ENCODE data around the gene LUC7L3.
"Not testable (repeated sequence)": the region's sequence is repeated elsewhere in the genome, so short reads cannot be mapped to it uniquely, and the experiment has no call there.

LUC7L3 gene, protein sequence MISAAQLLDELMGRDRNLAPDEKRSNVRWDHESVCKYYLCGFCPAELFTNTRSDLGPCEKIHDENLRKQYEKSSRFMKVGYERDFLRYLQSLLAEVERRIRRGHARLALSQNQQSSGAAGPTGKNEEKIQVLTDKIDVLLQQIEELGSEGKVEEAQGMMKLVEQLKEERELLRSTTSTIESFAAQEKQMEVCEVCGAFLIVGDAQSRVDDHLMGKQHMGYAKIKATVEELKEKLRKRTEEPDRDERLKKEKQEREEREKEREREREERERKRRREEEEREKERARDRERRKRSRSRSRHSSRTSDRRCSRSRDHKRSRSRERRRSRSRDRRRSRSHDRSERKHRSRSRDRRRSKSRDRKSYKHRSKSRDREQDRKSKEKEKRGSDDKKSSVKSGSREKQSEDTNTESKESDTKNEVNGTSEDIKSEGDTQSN

GRCh38 chr17:50719144-50719923 lies at the start of gene LUC7L3:
Gene LUC7L3 (plus strand): TSS chr17:50719603. CDS start chr17:50719733, 130 bp downstream.
- H3K27me3 ChIP-seq (ENCODE audit: insufficient read depth, low read length) = no peaks in the 10 kb centered on the region
- H3K4me3 ChIP-seq (ENCODE audit: low read length) = peak within 1 kb of the TSS; percentile 81

GRCh38 chr17:50672071-50672470 lies 47.3 kb upstream of the LUC7L3 start:
- Histone ChIP-seq H3K27me3 (ENCODE audit: insufficient read depth, low read length) (peaks cover 18% of the 10 kb centered on the region), H3K36me3 (ENCODE audit: insufficient read depth, low read length) (no peaks in the 10 kb centered on the region), H3K4me3 (ENCODE audit: low read length) (no peak overlapping the region), H3K9me3 (ENCODE audit: low read length) (no peaks in the 10 kb centered on the region), H3K4me1 (ENCODE audit: insufficient read depth, low read length) (no peaks in the 10 kb centered on the region), H2AFZ (ENCODE audit: low read depth, low read length) (no peak overlapping the region)

More at GRCh38 chr17:50719144-50719923, at the start of gene LUC7L3:
- Histone ChIP-seq H3K36me3 (ENCODE audit: insufficient read depth, low read length) (no peaks in the 10 kb centered on the region), H3K4me1 (ENCODE audit: insufficient read depth, low read length) (peaks cover 15% of the 10 kb centered on the region), H3K9me3 (ENCODE audit: low read length) (no peaks in the 10 kb centered on the region), H2AFZ (ENCODE audit: low read depth, low read length) (peak within 1 kb of the TSS; percentile 68)

- Histone ChIP-seq H3K4me1 (ENCODE audit: insufficient read depth, low read length) (no peaks in the 10 kb centered on the region), H3K36me3 (ENCODE audit: insufficient read depth, low read length) (no peaks in the 10 kb centered on the region), H3K9me3 (ENCODE audit: low read length) (no peaks in the 10 kb centered on the region), H2AFZ (ENCODE audit: low read depth, low read length) (no peak overlapping the region), H3K4me3 (ENCODE audit: low read length) (no peak overlapping the region), H3K27me3 (ENCODE audit: insufficient read depth, low read length) (peaks cover 22% of the 10 kb centered on the region)
These were observed 46.4 kb upstream of the LUC7L3 start for GRCh38 chr17:50672831-50673551.

DNA sequence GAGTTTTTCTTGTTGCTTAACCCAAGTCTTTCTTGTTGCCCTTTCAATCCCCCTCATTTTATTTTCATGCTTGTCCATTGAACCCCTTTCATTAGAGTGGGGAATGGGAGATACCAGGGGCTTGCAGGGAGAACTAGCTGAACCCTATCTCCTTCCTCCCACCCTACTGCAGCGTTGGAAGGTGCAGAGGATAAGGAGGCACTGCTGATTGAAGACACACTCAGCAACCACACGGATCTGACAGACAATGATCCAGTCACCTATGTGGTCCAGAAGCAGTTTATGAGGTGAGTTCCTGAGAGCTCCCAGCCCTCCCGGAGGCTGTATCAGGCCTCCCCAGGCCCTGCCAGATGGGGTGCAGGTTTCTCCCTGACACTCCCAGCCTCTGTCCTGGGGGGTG lies 44.2 kb upstream of the LUC7L3 start:
- H2AFZ ChIP-seq (ENCODE audit: low read depth, low read length) = no peak overlapping the region
- H3K9me3 ChIP-seq (ENCODE audit: low read length) = no peaks in the 10 kb centered on the region
- no peaks in the 10 kb centered on the region for H3K4me1 ChIP-seq (ENCODE audit: insufficient read depth, low read length)
- H3K36me3 ChIP-seq (ENCODE audit: insufficient read depth, low read length) = no peaks in the 10 kb centered on the region
- H3K4me3 ChIP-seq (ENCODE audit: low read length) = no peak overlapping the region
- H3K27me3 ChIP-seq (ENCODE audit: insufficient read depth, low read length) = peaks cover 26% of the 10 kb centered on the region

DNA sequence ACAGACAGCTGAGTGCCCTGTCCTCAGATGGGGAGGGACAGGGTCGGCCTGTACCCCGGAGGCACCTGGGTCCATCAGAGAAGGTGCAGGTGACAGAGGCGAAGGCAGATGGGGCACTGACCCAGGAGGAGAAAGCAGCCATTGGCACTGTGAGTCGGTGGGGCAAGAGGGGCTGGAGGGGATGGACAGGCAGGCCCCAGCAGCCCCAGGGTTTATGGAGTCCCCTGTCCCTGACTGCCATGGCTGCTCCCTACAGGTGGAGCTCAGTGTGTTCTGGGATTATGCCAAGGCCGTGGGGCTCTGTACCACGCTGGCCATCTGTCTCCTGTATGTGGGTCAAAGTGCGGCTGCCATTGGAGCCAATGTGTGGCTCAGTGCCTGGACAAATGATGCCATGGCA lies 43.8 kb upstream of the LUC7L3 start:
- H3K9me3 ChIP-seq (ENCODE audit: low read length) = no peaks in the 10 kb centered on the region
- H3K4me3 ChIP-seq (ENCODE audit: low read length) = no peak overlapping the region
- H3K36me3 ChIP-seq (ENCODE audit: insufficient read depth, low read length) = no peaks in the 10 kb centered on the region
- H3K27me3 ChIP-seq (ENCODE audit: insufficient read depth, low read length) = peaks cover 26% of the 10 kb centered on the region
- no peak overlapping the region for H2AFZ ChIP-seq (ENCODE audit: low read depth, low read length)
- no peaks in the 10 kb centered on the region for H3K4me1 ChIP-seq (ENCODE audit: insufficient read depth, low read length)

- Histone ChIP-seq H2AFZ (ENCODE audit: low read depth, low read length) (no peak overlapping the region), H3K4me1 (ENCODE audit: insufficient read depth, low read length) (peaks cover 3% of the 10 kb centered on the region), H3K27me3 (ENCODE audit: insufficient read depth, low read length) (peaks cover 26% of the 10 kb centered on the region), H3K4me3 (ENCODE audit: low read length) (no peak overlapping the region), H3K9me3 (ENCODE audit: low read length) (no peaks in the 10 kb centered on the region), H3K36me3 (ENCODE audit: insufficient read depth, low read length) (no peaks in the 10 kb centered on the region)
These were observed 43.1 kb upstream of the LUC7L3 start for GRCh38 chr17:50676065-50676975.

DNA sequence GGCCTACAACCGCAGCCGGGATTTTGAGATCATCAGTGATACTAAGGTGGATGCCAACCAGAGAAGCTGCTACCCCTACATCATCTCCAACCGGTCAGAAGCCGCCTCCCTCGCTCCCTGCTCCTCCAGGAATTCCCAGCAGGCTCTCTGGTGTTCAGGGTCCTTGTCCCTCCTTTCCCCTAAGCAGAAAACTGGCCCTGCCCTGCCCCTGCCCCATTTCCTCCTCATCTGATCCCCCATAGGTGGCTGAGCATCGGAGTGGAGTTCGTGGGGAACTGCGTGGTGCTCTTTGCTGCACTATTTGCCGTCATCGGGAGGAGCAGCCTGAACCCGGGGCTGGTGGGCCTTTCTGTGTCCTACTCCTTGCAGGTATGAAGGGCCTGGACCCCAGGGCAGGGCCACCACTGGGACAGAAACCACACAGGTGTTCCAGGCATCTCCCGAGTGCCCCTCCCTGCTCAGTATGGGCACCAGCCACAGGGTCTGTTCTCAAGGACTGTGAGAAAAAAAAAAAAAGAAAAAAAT lies 41.5 kb upstream of the LUC7L3 start:
- Histone ChIP-seq H3K27me3 (ENCODE audit: insufficient read depth, low read length) (peaks cover 19% of the 10 kb centered on the region), H3K4me3 (ENCODE audit: low read length) (no peak overlapping the region), H3K4me1 (ENCODE audit: insufficient read depth, low read length) (peaks cover 10% of the 10 kb centered on the region), H3K36me3 (ENCODE audit: insufficient read depth, low read length) (no peaks in the 10 kb centered on the region), H3K9me3 (ENCODE audit: low read length) (no peaks in the 10 kb centered on the region), H2AFZ (ENCODE audit: low read depth, low read length) (no peak overlapping the region)

DNA sequence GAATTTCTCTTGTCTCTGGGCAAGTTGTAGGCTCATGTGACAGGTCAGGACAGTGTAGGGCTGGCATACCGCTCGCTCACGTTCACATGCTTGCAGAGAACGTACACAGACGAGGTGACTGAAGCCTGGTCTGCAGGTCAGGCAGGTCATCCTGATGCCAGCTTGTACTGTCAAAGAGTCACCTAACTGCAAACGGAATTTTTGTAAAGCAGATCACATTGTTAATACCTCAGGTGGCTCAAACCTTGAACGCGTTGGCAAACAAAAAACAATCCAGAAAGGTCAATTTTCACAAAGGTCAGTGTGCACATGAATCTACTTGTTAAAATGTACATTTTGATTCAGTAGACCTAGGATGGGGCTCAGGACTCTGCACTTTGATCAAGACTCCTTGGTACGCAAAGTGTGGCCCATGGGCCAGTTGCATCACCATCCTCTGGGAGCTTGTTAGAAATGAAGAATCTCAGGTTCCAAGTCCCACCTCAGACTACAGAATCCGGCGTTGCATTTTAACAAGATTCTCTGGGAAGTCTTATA lies 40.3 kb upstream of the LUC7L3 start:
- H3K27me3 ChIP-seq (ENCODE audit: insufficient read depth, low read length) = peaks cover 15% of the 10 kb centered on the region
- H3K4me3 ChIP-seq (ENCODE audit: low read length) = no peak overlapping the region
- no peak overlapping the region for H2AFZ ChIP-seq (ENCODE audit: low read depth, low read length)
- peaks cover 10% of the 10 kb centered on the region for H3K4me1 ChIP-seq (ENCODE audit: insufficient read depth, low read length)
- H3K9me3 ChIP-seq (ENCODE audit: low read length) = no peaks in the 10 kb centered on the region
- no peaks in the 10 kb centered on the region for H3K36me3 ChIP-seq (ENCODE audit: insufficient read depth, low read length)

- Histone ChIP-seq H3K9me3 (ENCODE audit: low read length) (no peaks in the 10 kb centered on the region), H3K4me1 (ENCODE audit: insufficient read depth, low read length) (peaks cover 10% of the 10 kb centered on the region), H3K36me3 (ENCODE audit: insufficient read depth, low read length) (no peaks in the 10 kb centered on the region), H3K4me3 (ENCODE audit: low read length) (no peak overlapping the region), H3K27me3 (ENCODE audit: insufficient read depth, low read length) (peaks cover 13% of the 10 kb centered on the region), H2AFZ (ENCODE audit: low read depth, low read length) (no peak overlapping the region)
These were observed 39.3 kb upstream of the LUC7L3 start for GRCh38 chr17:50680126-50680525.

DNA sequence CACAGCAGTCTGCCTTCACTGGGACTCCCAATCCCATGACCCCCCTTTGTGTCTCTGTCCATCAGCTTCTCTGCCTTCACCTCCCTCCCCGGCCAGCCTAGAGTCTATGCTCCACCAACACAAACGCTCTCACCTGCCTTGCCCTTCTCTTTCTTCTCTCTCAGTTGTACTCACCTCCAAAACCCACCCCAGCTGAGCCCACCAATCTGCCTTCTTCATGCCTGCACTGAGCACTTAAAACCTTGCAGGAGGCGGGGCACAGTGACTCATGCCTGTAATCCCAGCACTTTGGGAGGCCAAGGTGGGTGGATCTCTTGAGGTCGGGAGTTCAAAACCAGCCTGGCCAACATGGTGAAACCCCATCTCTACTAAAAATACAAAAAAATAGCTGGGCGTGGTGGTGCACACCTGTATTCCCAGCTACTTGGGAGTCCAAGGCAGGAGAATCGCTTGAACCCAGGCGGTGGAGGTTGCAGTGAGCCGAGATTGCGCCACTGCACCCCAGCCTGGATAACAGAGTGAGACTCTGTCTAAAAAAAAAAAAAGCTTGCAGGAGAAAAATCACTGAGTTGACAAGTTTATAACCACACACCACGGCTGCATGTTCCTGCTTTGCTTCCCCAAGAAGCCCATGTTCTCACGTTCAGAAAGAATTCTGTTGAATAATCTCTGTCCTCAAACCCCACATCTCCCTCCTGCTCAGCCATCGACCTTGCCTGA lies 38.7 kb upstream of the LUC7L3 start:
- not testable (repeated sequence) for H3K27me3 ChIP-seq (ENCODE audit: insufficient read depth, low read length); H3K4me3 ChIP-seq (ENCODE audit: low read length); H3K36me3 ChIP-seq (ENCODE audit: insufficient read depth, low read length); H2AFZ ChIP-seq (ENCODE audit: low read depth, low read length); H3K4me1 ChIP-seq (ENCODE audit: insufficient read depth, low read length); H3K9me3 ChIP-seq (ENCODE audit: low read length)

- Histone ChIP-seq H3K4me1 (ENCODE audit: insufficient read depth, low read length) (peaks cover 10% of the 10 kb centered on the region), H2AFZ (ENCODE audit: low read depth, low read length) (no peak overlapping the region), H3K27me3 (ENCODE audit: insufficient read depth, low read length) (peaks cover 8% of the 10 kb centered on the region), H3K9me3 (ENCODE audit: low read length) (no peaks in the 10 kb centered on the region), H3K4me3 (ENCODE audit: low read length) (no peak overlapping the region), H3K36me3 (ENCODE audit: insufficient read depth, low read length) (no peaks in the 10 kb centered on the region)
These were observed 37.9 kb upstream of the LUC7L3 start for GRCh38 chr17:50681263-50682200.

All from neuron (in vitro differentiated cells).